CD4-positive, alpha-beta T cell treated with Interleukin-6 at 100 ng/mL for 8 hours (primary cell): ENCODE results near the gene SYT13.

Experiments
- DNase-seq: peaks from one replicate; pipeline ENCODE4 v3.0.0-alpha.2; 2020; ENCODE audit warnings: mixed read lengths, low spot score

Gene SYT13

GRCh38 chr11:45285930-45286632 lies at the start of gene SYT13:
SYT13 (minus strand) TSS chr11:45286341; CDS start chr11:45286207, 134 bp downstream.
- DNase-seq: no peak

DNA sequence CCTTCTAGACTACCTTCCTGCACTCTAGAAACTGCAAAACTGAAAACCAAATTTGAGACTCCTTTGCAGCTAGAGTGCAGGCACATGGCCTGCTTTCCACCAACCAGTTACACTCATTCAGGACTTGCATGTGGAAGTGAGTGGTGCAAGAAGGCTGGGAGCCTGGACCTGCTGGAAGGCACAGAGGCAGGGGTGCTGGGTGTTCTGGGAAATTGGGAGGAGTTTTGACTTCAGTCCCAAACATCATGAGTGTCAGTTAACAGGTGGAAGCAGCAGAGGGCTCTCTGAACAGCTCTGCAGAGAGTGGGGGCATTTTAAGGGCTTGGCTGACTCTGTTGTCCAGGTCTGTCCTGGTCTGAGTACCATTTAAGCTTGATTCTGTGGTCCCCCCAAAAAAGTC lies 49.3 kb upstream of the SYT13 start:
- no peak for DNase-seq

DNA sequence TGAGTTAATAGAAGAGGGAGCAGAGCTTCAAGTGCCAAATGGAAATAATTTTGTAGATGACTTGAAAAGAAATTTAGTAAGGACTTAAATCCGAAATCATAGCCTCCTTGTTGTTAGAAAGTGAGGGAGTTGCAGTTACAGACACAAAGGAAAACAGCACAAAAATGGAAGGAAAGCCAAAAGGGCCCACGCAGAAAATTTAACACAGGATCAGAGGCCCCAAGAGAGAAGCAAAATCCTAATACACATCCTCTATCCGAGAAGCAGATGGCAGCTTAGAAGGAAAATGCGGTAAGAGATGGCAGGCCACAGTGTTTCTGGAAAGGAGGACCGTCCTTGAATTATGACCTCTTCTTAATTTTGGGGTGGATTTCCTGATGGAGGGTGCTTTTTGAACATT lies 48.7 kb upstream of the SYT13 start:
- DNase-seq: no peak

DNA sequence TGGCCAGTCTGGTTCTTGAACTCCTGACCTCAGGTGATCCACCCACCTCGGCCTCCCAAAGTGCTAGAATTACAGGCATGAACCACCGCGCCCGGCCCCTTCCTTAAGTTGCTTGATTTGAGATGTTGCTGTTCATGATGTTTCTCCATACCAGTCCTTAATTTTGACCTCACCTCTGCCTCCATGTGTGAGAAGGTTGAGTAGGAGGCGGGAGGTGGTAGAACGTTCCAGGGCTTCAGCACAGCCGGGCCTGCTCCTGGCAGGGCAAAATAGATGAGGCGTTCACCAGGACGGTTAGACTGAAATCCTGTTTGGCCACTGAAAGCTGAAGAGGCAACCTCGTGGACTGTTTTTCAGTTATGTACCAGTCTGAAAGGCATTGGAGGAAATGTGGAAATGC lies 48.3 kb upstream of the SYT13 start:
- DNase-seq: no peak

GRCh38 chr11:45333001-45333971 lies 47.1 kb upstream of the SYT13 start:
- DNase-seq: no peak

DNA sequence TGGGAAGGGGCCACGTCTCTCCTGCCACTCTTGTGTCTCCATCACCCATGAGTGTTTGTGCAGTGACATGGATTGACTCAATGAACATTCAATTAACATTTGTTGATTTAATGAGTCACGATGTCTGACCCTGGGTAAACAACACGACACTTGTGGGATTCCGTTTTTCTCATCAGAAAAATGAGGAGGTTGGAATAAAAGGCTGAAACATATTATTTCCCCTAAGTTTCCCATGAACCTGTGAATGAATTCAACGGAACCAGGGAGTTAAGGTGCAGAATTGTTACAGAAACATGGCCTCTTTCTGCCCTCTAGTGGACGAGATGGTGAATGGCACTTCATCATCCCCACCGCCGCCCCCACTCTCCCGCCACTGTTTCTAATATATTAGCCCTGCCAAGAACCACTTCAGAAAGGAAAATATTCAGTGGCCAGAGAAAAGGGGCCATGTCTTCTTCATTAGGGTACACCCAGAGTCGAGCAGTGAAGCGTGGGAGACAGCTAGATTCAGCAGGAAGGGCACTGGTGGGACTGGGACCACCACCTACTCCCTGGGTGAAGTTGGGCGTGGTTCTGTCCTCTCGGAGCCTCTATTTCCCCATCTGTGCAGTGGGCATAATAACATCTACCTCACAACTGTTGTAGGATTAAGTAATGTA lies 46.3 kb upstream of the SYT13 start:
- DNase-seq: peak; percentile 33

DNA sequence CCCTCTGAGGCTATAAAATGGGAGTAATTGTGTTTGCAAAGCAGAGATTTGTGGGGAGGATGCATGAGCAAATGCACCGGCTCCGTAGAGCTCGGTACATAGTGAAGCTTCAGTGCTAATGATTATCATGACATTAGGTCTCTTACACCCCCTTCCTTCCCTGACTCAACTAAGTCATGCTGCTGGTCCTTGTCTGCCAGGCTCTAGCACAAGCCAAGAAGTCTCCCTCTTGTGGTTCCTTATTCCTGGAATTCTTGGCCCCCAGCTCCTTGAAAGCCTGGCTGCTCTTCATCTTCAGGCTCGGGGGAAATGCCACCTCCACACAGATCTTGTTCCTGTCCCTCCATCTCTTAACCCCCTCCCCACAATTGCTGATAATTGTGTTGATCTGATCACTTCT lies 45.7 kb upstream of the SYT13 start:
- no peak for DNase-seq

GRCh38 chr11:45328726-45329125 lies 42.6 kb upstream of the SYT13 start:
- DNase-seq: no peak

DNA sequence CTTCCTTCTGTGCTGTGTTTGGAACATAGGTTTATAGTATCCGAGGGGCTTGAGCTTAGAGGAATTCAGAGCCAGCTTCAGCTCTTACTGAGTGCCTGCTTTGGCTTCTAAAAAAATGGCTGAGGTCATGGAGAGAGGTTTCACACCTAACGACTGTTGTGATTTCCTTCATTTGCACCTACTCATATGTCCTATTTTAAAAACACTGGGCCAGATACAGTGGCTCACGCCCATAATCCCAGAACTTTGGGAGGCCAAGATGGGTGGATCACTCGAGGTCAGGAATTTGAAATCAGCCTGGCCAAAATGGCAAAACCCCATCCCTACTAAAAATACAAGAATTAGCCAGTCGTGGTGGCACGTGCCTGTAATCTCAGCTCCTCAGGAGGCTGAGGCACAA lies 38.3 kb upstream of the SYT13 start:
- DNase-seq: no peak

DNA sequence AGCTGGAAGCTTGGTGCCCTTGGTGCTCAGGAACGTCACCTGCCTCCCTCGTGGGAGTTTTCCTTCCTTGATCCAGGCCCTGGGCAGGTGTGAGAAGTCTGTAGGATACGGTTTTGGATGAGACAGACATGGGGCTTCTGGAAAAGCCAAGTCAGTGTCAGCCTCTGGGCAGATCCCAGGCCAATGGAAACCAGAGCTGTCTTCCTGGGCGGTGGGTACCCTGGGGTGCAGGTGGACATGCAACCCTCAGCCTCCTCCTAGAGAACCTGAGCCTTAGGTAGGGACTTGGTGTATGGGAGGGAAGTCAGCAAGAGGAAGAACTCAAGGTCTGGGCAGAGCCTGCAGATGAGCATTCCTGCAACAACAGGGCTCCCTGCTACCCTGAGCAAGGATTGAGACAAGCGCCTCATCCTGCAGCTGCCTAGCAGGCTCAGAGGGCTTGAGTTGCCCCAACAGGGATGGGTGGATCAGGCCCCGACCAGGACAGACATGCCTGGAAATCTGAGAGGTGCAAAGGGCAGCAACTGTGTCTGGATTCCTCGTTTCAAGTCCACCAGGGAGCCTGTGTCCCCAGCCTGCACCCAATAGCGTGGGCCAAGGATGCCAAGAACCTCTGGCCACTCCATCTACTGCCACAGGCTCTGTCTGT lies 37.6 kb upstream of the SYT13 start:
- DNase-seq: no peak

DNA sequence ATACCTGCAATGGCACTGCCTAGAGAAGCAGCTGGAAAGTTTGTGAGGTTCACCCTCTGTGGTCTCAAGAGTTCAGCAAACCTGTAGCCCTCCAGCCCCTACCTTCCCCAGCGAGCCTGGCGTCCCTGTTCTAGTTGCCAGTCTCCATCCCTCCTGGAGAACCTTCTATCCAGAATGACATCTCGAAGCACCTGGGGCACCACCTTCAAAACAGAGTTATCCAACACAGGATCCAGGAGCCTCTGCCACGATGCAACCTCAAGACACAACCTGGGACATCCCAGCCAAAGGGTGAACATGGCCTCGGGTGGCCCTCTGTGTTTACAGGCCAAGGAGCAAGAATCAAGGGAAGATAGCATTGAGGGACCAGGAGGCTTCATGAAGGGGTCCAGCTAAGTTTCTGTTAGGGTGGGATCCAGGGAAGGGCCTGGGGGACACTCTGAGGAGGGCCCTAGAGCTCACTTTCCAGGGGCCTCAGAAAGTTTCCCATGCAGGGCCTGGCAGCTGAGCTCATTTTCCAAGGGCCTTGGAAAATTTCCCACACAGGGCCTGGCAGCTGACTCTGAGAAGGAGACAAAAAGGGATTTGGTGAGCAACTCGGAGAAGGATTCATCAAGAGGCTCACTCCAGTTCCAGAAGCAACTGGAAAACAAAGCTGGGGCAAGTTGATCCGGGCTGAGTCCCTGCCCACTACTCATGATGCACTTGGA lies 36.9 kb upstream of the SYT13 start:
- DNase-seq: no peak

DNA sequence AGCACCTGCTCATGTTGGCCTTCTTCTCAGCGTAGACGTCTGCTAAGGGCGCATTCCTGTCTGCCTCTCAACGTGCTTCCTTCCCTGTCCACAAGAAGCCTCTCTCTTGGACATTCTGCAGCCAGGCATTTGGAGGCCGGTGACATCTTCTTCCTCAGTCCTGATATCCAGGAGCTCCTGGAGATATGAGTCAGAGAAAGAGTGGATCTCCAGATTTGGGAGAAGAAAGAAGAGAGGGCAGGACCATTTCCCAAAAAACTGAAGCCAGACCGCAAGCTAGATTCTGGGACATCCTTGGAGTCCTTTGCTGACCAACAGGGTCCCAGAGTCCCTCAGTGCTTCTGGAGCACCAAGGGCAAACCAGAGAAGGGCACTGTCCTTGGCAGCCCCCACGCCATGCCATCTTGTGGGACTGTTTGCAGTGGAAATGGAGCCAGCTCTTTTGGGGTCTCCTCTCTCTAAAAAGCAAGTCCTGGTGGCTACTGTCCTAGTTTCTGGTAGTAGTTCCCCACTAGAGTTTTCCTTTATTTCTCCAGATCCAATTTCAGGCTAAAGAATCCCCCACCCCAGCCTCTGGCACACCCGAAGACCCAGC lies 36.1 kb upstream of the SYT13 start:
- DNase-seq: no peak

GRCh38 chr11:45321669-45322068 lies 35.5 kb upstream of the SYT13 start:
- DNase-seq: no peak

DNA sequence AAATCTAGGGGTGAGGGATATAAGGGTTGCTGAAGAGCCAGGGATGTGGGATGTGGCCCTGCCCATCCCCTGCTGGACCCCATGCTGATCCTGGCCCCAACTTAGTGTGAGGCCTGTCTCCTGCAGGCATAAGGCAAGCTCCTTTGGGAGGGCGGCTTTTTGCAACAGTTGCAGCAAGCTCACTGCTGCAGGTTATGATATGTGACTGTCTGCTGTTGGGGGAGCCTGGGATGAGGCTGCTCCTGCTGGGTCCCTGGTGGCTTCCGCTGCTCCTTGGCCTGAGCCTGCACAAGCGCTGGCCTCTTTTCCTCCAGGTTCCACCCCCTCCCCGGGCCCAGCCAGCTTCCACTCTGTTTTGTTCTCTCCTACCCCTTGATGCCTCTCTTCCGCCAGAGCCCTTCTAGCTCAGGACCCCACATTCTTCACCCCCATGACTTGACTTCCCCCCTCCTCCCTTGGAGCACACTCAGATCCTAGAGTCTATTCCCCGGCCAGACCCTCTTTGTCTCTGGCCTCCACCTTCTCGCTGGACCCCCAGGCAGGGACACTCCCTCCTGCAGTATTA lies 35.0 kb upstream of the SYT13 start:
- no peak for DNase-seq

GRCh38 chr11:45320371-45320770 lies 34.2 kb upstream of the SYT13 start:
- no peak for DNase-seq

- DNase-seq: no peak
These were observed 32.9 kb upstream of the SYT13 start for GRCh38 chr11:45319077-45319476.

GRCh38 chr11:45318516-45318915 lies 32.4 kb upstream of the SYT13 start:
- no peak for DNase-seq

DNA sequence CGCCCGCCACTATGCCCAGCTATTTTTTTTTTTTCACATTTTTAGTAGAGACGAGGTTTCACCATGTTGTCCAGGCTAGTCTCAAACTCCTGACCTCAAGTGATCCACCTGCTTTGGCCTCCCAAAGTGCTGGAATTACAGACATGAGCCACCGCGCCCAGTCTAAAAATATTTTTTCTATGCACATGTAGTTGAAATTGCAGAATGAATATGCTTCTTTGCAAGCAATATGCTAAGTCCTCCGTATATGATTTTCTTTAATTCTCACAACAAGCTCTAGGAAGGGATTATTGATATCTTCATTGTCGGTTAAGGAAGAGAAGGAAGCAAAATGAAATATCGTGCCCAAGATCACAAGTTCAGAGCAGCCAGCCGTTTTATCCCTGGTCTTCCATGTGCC lies 30.1 kb upstream of the SYT13 start:
- DNase-seq: no peak

DNA sequence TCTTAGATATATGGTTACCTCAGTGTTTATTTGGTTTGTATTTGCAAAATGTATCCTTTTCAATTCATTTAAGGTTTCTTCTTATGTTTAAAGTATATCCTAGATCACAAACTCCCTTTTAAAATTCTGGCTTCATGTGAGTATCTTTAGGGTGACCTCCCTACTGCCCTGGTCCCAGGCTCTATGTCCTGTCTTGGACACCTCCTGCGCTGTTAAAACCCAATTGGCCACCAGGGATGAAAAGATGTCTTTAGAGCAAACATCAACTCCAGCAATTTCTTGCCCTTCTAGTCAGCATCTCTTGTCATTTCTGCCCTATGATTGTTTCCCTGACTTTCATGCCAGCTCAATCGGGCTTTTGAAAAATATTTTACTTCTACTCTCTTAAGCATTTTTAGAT lies 28.8 kb upstream of the SYT13 start:
- DNase-seq: no peak

- DNase-seq: no peak
These were observed 27.2 kb upstream of the SYT13 start for GRCh38 chr11:45313171-45313865.
